ENCODE results near the gene MED15.

GRCh38 chr22:20495861-20496681 is 11.3 kb upstream of the MED15 start:
- no peak for TF ChIP-seq GATA2 (IDR thresholded peaks at IDR 0.05; ENCODE audit: low read depth, low read length)
- TF ChIP-seq GATA3 (IDR thresholded peaks at IDR 0.05; ENCODE audit: low read depth, low read length), result no peak

Measured in SH-SY5Y (cell line).